ENCODE data around the gene ISYNA1. TPM values are rescaled to one million over a fixed set of nuclear protein-coding genes. Genes with fewer than 3 reads are reported as not detected.

The ISYNA1 gene
- total RNA-seq, 5 donors from 2014 or later (not counting 1 experiment from before 2014, with no cell fraction given), result 38.3 to 59.8 (median 55.0) TPM

- Mint-ChIP-seq H3K27me3 (no peaks in the 10 kb centered on the region), H3K36me3 (peaks cover 24% of the 10 kb centered on the region), H3K27ac (no peak overlapping the region), H3K4me1 (peaks cover 0 to 4% (median 3%) of the 10 kb centered on the region in 3 donors), H3K4me3 (no peak overlapping the region), H3K9me3 (no peaks in the 10 kb centered on the region)
- CTCF ChIA-PET, result interaction anchor here in 1 of 2 donors (0.5 kb wide), 1 partner anchor 20 kb away, joined by 4 read pairs; no protein-coding TSS in a partner anchor
- Histone ChIP-seq H3K4me3 (ENCODE audit: control insufficient read depth in 1 of 2, extremely low read depth in 1 of 2, low read length in 1 of 2) (no peak overlapping the region), H3K27me3 (replicated peaks in 1 of 2; ENCODE audit: control insufficient read depth in 2 of 2, extremely low read depth in 1 of 2, insufficient read depth in 2 of 2, low read length in 1 of 2) (no peaks in the 10 kb centered on the region), H3K9me3 (no peaks in the 10 kb centered on the region), H3K36me3 (ENCODE audit: control insufficient read depth in 2 of 2, extremely low read depth in 1 of 2, insufficient read depth in 1 of 2, low read length in 1 of 2) (peaks cover 16 to 71% of the 10 kb centered on the region in 2 donors), H3K27ac (ENCODE audit: low read length) (no peak overlapping the region), H3K4me1 (ENCODE audit: control insufficient read depth in 1 of 2, extremely low read depth in 1 of 2, insufficient read depth in 2 of 2, low read length in 2 of 2) (peaks cover 0 to 10% of the 10 kb centered on the region in 2 experiments)
- WGBS (ENCODE audit: insufficient coverage), result over 99% methylated on average over 14 of the region's 14 CpGs
- ATAC-seq (replicated peaks in 1 of 4), result no peak
- no peak for DNase-seq
- POLR2A ChIA-PET, result no interaction called here
Measured at GRCh38 chr19:18449552-18449951, 11.6 kb upstream of the ISYNA1 start.

DNA sequence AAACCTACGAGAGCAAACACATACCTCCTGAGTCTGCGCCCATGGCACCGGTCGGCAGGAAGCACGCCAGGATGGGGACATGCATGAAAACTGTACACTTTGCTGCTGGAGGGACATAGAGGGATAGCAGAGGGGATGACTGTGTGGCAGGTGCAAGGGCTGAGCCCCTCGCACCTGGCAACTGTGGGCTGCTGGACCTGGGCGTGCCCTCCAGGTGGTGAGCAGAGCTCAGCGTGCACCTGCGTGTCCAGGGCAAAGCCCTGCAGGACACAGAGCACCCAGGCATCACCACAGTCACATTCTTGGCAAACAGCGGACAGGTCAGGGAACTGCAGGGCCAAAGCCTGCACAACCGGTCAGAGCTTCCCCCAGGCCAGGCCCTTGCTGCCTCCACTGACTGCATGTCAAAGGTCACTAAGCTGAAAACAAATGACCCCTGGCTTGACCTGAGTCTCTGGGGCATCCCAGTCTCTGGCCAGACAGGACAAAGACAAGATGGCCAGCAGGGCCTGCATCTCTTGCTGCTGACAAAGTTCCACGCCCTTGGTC is 9.0 kb upstream of the ISYNA1 start:
- POLR2A ChIA-PET, result no interaction called here
- H3K27ac Mint-ChIP-seq, result no peak overlapping the region

DNA sequence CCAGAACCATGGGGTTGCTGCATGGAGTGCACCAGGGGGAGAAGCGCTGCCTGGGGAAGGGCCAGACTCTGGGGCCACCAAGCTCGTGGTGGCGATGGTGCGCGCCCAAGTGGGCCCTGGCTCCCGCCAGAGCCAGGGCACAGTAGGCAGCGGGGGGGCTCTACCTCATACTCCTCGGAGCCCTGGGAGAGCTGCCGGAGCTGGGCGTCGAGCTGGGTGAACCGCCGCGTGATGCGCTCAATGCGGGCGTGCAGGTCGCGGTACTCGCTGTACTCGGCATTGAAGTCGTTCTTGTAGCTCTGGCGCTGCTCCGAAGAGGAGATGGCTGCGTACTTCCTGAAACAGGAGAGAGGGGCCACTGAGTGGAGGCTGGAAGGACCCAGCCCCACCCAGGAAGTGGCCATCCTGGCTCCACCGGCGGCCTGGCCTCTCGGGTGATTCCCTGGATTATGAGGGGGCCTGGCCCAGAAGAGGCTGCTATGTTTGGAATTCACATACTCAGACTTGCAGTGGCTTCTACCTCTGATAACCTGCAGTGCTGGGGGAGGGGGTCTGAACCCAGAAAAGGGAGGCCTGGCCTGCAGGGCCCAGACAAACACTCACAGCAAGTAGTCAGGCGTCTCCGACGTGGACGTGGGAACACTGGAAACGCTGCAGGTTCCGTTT is 8.3 kb upstream of the ISYNA1 start:
- POLR2A ChIA-PET, result no interaction called here
- ATAC-seq (replicated peaks in 1 of 4) (no peak), DNase-seq (no peak)
- WGBS (ENCODE audit: insufficient coverage), result 95% methylated on average over 33 of the region's 34 CpGs
- Histone ChIP-seq H3K9me3 (no peaks in the 10 kb centered on the region), H3K27ac (ENCODE audit: low read length) (no peak overlapping the region), H3K36me3 (ENCODE audit: control insufficient read depth in 2 of 2, extremely low read depth in 1 of 2, insufficient read depth in 1 of 2, low read length in 1 of 2) (peaks cover 24 to 75% of the 10 kb centered on the region in 2 donors), H3K4me1 (ENCODE audit: control insufficient read depth in 1 of 2, extremely low read depth in 1 of 2, insufficient read depth in 2 of 2, low read length in 2 of 2) (peaks cover 0 to 24% of the 10 kb centered on the region in 2 experiments), H3K4me3 (ENCODE audit: control insufficient read depth in 1 of 2, extremely low read depth in 1 of 2, low read length in 1 of 2) (no peak overlapping the region), H3K27me3 (replicated peaks in 1 of 2; ENCODE audit: control insufficient read depth in 2 of 2, extremely low read depth in 1 of 2, insufficient read depth in 2 of 2, low read length in 1 of 2) (no peaks in the 10 kb centered on the region)
- CTCF ChIA-PET, result no interaction called here
- H3K4me3 Mint-ChIP-seq, result no peak overlapping the region
- H3K9me3 Mint-ChIP-seq, result peaks cover 0 to 3% (median 0%) of the 10 kb centered on the region in 3 donors
- H3K27me3 Mint-ChIP-seq, result no peaks in the 10 kb centered on the region
- H3K27ac Mint-ChIP-seq, result no peak overlapping the region
- H3K36me3 Mint-ChIP-seq, result peaks cover 32% of the 10 kb centered on the region
- peaks cover 16 to 25% (median 18%) of the 10 kb centered on the region in 3 donors for H3K4me1 Mint-ChIP-seq

More for the DNA sequence above, 9.0 kb upstream of the ISYNA1 start:
- H3K4me1 ChIP-seq (ENCODE audit: control insufficient read depth in 1 of 2, extremely low read depth in 1 of 2, insufficient read depth in 2 of 2, low read length in 2 of 2), result peaks cover 0 to 22% of the 10 kb centered on the region in 2 experiments
- Mint-ChIP-seq H3K9me3 (peaks cover 0 to 3% (median 0%) of the 10 kb centered on the region in 3 donors), H3K4me1 (peaks cover 11 to 19% (median 14%) of the 10 kb centered on the region in 3 donors), H3K36me3 (peaks cover 32% of the 10 kb centered on the region), H3K27me3 (no peaks in the 10 kb centered on the region), H3K4me3 (no peak overlapping the region)
- ATAC-seq (replicated peaks in 1 of 4), result no peak
- H3K9me3 ChIP-seq, result no peaks in the 10 kb centered on the region
- 94% methylated on average over 12 of the region's 12 CpGs for WGBS (ENCODE audit: insufficient coverage)
- H3K36me3 ChIP-seq (ENCODE audit: control insufficient read depth in 2 of 2, extremely low read depth in 1 of 2, insufficient read depth in 1 of 2, low read length in 1 of 2), result peaks cover 24 to 80% of the 10 kb centered on the region in 2 donors
- H3K27ac ChIP-seq (ENCODE audit: low read length), result no peak overlapping the region
- no peak for DNase-seq
- no peaks in the 10 kb centered on the region for H3K27me3 ChIP-seq (replicated peaks in 1 of 2; ENCODE audit: control insufficient read depth in 2 of 2, extremely low read depth in 1 of 2, insufficient read depth in 2 of 2, low read length in 1 of 2)
- CTCF ChIA-PET, result no interaction called here
- no peak overlapping the region for H3K4me3 ChIP-seq (ENCODE audit: control insufficient read depth in 1 of 2, extremely low read depth in 1 of 2, low read length in 1 of 2)

GRCh38 chr19:18445262-18445948 is 7.5 kb upstream of the ISYNA1 start:
- H3K36me3 Mint-ChIP-seq, result peaks cover 29% of the 10 kb centered on the region
- ATAC-seq (replicated peaks in 1 of 4) (no peak), DNase-seq (no peak)
- no peak overlapping the region for H3K4me3 Mint-ChIP-seq
- CTCF ChIA-PET, result no interaction called here
- H3K9me3 Mint-ChIP-seq, result peaks cover 0 to 3% (median 0%) of the 10 kb centered on the region in 3 donors
- peaks cover 19 to 67% of the 10 kb centered on the region in 2 donors for H3K36me3 ChIP-seq (ENCODE audit: control insufficient read depth in 2 of 2, extremely low read depth in 1 of 2, insufficient read depth in 1 of 2, low read length in 1 of 2)
- H3K27me3 Mint-ChIP-seq, result no peaks in the 10 kb centered on the region
- POLR2A ChIA-PET, result no interaction called here
- H3K27ac Mint-ChIP-seq, result no peak overlapping the region
- H3K27ac ChIP-seq (ENCODE audit: low read length), result no peak overlapping the region
- H3K9me3 ChIP-seq, result no peaks in the 10 kb centered on the region
- H3K4me1 ChIP-seq (ENCODE audit: control insufficient read depth in 1 of 2, extremely low read depth in 1 of 2, insufficient read depth in 2 of 2, low read length in 2 of 2), result peaks cover 0 to 20% of the 10 kb centered on the region in 2 experiments
- 97% methylated on average over 8 of the region's 15 CpGs for WGBS (ENCODE audit: insufficient coverage)
- H3K4me1 Mint-ChIP-seq, result peaks cover 18 to 33% (median 20%) of the 10 kb centered on the region in 3 donors
- H3K4me3 ChIP-seq (ENCODE audit: control insufficient read depth in 1 of 2, extremely low read depth in 1 of 2, low read length in 1 of 2), result no peak overlapping the region
- H3K27me3 ChIP-seq (replicated peaks in 1 of 2; ENCODE audit: control insufficient read depth in 2 of 2, extremely low read depth in 1 of 2, insufficient read depth in 2 of 2, low read length in 1 of 2), result no peaks in the 10 kb centered on the region

GRCh38 chr19:18444513-18444912 is 6.6 kb upstream of the ISYNA1 start:
- CTCF ChIA-PET, result no interaction called here
- Mint-ChIP-seq H3K4me1 (peaks cover 22 to 36% (median 24%) of the 10 kb centered on the region in 3 donors), H3K9me3 (peaks cover 0 to 3% (median 0%) of the 10 kb centered on the region in 3 donors), H3K27me3 (no peaks in the 10 kb centered on the region), H3K27ac (no peak overlapping the region), H3K4me3 (no peak overlapping the region), H3K36me3 (peaks cover 29% of the 10 kb centered on the region)
- DNase-seq, result no peak
- no peak for ATAC-seq (replicated peaks in 1 of 4)
- peaks cover 0 to 23% of the 10 kb centered on the region in 2 experiments for H3K4me1 ChIP-seq (ENCODE audit: control insufficient read depth in 1 of 2, extremely low read depth in 1 of 2, insufficient read depth in 2 of 2, low read length in 2 of 2)
- no peaks in the 10 kb centered on the region for H3K27me3 ChIP-seq (replicated peaks in 1 of 2; ENCODE audit: control insufficient read depth in 2 of 2, extremely low read depth in 1 of 2, insufficient read depth in 2 of 2, low read length in 1 of 2)
- no peaks in the 10 kb centered on the region for H3K9me3 ChIP-seq
- 99% methylated on average over 15 of the region's 19 CpGs for WGBS (ENCODE audit: insufficient coverage)
- POLR2A ChIA-PET, result no interaction called here
- H3K36me3 ChIP-seq (ENCODE audit: control insufficient read depth in 2 of 2, extremely low read depth in 1 of 2, insufficient read depth in 1 of 2, low read length in 1 of 2), result peaks cover 17 to 58% of the 10 kb centered on the region in 2 donors
- no peak overlapping the region for H3K27ac ChIP-seq (ENCODE audit: low read length)
- no peak overlapping the region for H3K4me3 ChIP-seq (ENCODE audit: control insufficient read depth in 1 of 2, extremely low read depth in 1 of 2, low read length in 1 of 2)

GRCh38 chr19:18443831-18444230 is 5.9 kb upstream of the ISYNA1 start:
- no peak for DNase-seq
- ChIA-PET POLR2A (no interaction called here), CTCF (no interaction called here)
- no peak for ATAC-seq (replicated peaks in 1 of 4)
- H3K27ac ChIP-seq (ENCODE audit: low read length), result no peak overlapping the region
- Mint-ChIP-seq H3K36me3 (peaks cover 25% of the 10 kb centered on the region), H3K27me3 (no peaks in the 10 kb centered on the region), H3K27ac (no peak overlapping the region), H3K4me1 (peaks cover 22 to 36% (median 30%) of the 10 kb centered on the region in 3 donors), H3K4me3 (no peak overlapping the region), H3K9me3 (peaks cover 0 to 3% (median 0%) of the 10 kb centered on the region in 3 donors)
- peaks cover 13 to 51% of the 10 kb centered on the region in 2 donors for H3K36me3 ChIP-seq (ENCODE audit: control insufficient read depth in 2 of 2, extremely low read depth in 1 of 2, insufficient read depth in 1 of 2, low read length in 1 of 2)
- H3K9me3 ChIP-seq, result no peaks in the 10 kb centered on the region
- WGBS (ENCODE audit: insufficient coverage), result 97% methylated on average over 10 of the region's 11 CpGs
- peaks cover 0 to 25% of the 10 kb centered on the region in 2 experiments for H3K4me1 ChIP-seq (ENCODE audit: control insufficient read depth in 1 of 2, extremely low read depth in 1 of 2, insufficient read depth in 2 of 2, low read length in 2 of 2)
- no peak overlapping the region for H3K4me3 ChIP-seq (ENCODE audit: control insufficient read depth in 1 of 2, extremely low read depth in 1 of 2, low read length in 1 of 2)
- no peaks in the 10 kb centered on the region for H3K27me3 ChIP-seq (replicated peaks in 1 of 2; ENCODE audit: control insufficient read depth in 2 of 2, extremely low read depth in 1 of 2, insufficient read depth in 2 of 2, low read length in 1 of 2)

All from T-cell (primary cell).